ENCODE measurements around the gene MAOB. TPM values are rescaled to one million over a fixed set of nuclear protein-coding genes. Genes with fewer than 3 reads are reported as not detected.

MAOB gene
- total RNA-seq, 1 donor: 0.72 TPM

DNA sequence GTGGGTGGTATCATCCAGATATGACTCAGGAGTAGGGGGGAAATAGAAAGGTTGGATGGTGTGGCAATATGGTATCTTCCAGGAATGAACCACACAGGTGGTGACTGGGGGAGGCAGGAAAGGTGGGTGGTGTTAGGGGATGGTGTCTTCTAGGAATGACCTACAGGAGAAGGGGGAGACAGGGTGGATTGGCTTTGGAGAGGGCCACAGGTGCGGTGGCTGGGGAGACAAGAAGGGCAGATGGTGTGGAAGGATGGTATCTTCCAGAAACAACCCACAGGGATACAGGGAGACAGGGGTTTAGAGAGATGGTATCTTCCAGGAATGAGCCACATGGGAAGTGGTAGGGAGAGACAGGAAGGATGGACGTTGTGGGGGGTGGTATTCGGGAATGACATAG, 162.2 kb downstream of the MAOB start:
- no peak for DNase-seq (ENCODE audit: low read depth)
- no peak overlapping the region for H3K4me3 ChIP-seq (ENCODE audit: low read depth, low read length)
- TF ChIP-seq, protein P1, sequence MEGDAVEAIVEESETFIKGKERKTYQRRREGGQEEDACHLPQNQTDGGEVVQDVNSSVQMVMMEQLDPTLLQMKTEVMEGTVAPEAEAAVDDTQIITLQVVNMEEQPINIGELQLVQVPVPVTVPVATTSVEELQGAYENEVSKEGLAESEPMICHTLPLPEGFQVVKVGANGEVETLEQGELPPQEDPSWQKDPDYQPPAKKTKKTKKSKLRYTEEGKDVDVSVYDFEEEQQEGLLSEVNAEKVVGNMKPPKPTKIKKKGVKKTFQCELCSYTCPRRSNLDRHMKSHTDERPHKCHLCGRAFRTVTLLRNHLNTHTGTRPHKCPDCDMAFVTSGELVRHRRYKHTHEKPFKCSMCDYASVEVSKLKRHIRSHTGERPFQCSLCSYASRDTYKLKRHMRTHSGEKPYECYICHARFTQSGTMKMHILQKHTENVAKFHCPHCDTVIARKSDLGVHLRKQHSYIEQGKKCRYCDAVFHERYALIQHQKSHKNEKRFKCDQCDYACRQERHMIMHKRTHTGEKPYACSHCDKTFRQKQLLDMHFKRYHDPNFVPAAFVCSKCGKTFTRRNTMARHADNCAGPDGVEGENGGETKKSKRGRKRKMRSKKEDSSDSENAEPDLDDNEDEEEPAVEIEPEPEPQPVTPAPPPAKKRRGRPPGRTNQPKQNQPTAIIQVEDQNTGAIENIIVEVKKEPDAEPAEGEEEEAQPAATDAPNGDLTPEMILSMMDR (IDR thresholded peaks at IDR 0.05; ENCODE audit: insufficient read depth, low read length): no peak

DNA sequence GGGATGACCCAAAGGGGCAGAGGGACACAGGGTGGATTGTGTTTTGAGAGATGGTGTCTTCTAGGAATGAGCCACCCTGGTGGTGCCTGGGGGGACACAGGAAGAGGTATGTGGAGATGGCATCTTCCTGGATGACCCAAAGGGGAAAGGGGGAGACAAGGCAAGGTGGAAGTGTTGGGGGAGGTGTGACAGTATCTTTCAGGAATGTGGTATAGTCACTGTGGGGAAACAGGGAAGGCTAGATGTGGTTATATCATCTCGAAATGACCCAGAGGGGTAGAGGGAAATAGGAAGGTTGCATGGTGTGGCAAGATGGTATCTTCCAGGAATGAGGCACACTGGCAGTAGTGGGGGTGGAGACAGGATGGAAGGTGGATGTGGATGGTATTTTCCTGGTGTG, 163.3 kb downstream of the MAOB start:
- TF ChIP-seq, protein P1 (IDR thresholded peaks at IDR 0.05; ENCODE audit: insufficient read depth, low read length): no peak
- no peak for DNase-seq (ENCODE audit: low read depth)
- H3K4me3 ChIP-seq (ENCODE audit: low read depth, low read length): no peak overlapping the region

DNA sequence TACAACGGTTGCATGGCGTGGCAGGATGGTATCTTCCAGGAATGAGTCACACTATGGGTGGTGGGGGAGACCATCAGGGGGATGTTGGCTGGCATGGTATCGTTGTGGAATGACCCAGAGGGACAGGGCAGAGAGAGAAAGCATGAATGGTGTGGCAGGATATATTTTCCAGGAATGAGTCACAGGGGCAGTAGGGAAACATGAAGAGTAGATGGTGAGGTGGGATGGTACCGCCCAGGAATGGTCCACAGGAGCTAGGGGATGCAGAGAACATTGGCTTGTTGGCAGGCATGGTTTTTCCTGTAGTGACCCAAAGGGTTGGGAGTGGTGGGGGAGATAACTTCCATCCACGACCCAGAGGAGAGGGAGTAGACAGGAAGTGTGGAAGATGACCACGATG, 163.7 kb downstream of the MAOB start:
- H3K4me3 ChIP-seq (ENCODE audit: low read depth, low read length): no peak overlapping the region
- no peak for DNase-seq (ENCODE audit: low read depth)
- TF ChIP-seq, protein P1 (IDR thresholded peaks at IDR 0.05; ENCODE audit: insufficient read depth, low read length): no peak

DNA sequence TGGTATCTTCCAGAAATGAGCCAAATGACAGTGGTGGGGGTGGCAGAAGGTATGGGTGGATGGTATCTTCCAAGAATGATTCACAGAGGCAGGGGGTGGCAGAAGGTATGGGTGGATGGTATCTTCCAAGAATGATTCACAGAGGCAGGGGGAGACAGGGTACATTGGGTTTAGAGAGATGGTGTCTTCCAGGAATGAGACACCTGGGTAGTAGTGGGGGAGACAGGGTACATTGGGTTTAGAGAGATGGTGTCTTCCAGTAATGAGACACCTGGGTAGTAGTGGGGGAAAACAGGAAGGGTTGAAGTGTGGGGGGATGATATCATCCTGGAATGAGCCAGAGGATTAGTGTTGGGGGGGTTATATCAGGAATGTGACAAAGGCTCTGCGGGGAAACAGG, 164.2 kb downstream of the MAOB start:
- no peak for DNase-seq (ENCODE audit: low read depth)
- H3K4me3 ChIP-seq (ENCODE audit: low read depth, low read length): no peak overlapping the region
- TF ChIP-seq, protein P1 (IDR thresholded peaks at IDR 0.05; ENCODE audit: insufficient read depth, low read length): no peak

DNA sequence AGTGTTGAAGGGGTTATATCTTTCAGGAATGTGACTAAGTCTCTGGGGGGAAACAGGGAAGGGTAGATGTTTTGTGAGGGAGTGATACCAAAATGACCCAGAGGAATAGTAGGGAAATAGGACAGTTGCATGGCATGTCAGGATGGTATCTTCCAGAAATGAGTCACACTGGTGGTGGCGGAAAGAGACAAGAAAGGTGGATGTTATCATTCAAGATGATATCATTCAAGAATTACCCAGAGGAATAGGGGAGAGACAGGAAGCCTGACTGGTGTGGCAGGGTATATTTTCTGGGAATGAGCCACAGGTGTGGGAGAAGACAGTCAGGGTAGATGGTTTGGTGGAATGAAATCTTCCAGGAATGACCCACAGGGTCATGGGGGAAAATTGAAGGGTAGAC, 165.1 kb downstream of the MAOB start:
- TF ChIP-seq, protein P1 (IDR thresholded peaks at IDR 0.05; ENCODE audit: insufficient read depth, low read length): no peak
- H3K4me3 ChIP-seq (ENCODE audit: low read depth, low read length): no peak overlapping the region
- no peak for DNase-seq (ENCODE audit: low read depth)

DNA sequence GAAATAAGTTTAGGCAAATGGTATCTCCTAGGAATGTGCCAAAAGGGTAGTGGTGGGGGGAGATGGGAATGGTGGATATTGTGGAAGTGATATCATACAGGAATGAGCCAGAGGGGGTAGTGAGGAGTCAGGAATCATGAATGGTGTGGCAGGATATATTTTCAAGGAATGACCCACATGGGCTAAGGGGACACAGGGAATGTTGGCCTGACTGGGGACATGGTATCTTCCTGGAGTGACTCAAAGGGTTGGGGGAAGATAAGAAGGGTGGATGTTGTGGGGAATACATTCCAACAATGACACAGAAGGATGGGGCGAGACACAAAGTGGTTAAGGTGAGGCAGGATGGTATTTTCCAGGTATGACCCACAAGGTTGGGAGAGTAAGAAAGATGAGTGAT, 165.6 kb downstream of the MAOB start:
- DNase-seq (ENCODE audit: low read depth): no peak
- TF ChIP-seq, protein P1 (IDR thresholded peaks at IDR 0.05; ENCODE audit: insufficient read depth, low read length): no peak
- H3K4me3 ChIP-seq (ENCODE audit: low read depth, low read length): no peak overlapping the region

Other genes with a start within 250 kb of the MAOB start
- gene MAOA, start 226.2 kb downstream of the MAOB start, total RNA-seq (ENCODE audit: low replicate concordance): 4.7 and 9.6 TPM in 2 replicates
- 0.41 and 2.9 TPM in 2 replicates for gene NDP, start 90.9 kb upstream of the MAOB start, total RNA-seq (ENCODE audit: low replicate concordance)